ENCODE measurements around the gene BRME1.

DNA sequence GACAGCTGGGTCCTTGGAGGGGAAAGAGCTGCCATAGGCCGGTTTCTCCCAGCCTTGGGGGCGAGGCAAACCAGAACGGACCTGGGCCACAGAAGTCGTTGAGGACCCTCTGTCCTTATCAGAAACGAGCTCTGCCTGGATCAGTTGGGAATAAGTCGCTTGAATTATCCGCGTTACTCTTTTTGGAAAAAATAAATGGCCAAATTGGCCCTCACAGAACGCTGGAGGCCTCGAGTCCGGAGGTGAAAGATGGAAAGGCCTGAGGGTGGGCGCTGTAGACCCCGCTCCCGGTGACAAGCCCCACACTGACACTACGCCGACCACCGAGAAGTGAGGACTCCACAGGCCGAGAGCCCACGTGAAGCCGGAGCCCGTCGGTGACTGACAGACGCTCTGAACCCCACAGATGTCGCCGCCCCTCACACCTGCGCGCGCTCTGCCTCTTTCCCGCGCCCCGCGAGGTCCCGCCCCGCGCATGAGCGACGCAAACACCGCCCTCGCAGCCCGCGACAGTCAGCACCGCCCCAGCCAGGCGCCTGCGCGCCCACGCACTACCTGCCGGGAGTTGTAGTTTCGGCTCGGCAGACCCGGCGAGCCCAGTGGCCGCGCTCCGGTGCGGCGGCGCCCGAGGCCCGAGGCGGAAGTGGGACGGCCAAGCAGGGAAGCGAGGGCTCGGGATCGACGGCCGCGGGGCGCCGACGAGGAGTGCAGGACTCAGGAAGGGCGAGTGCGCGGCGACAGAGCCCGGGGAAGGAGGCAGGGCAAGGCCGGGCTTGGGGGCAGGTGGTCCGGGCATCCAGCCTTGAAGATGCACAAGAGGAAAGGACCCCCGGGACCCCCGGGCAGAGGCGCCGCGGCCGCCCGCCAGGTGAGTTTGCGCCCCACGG lies at the start of gene BRME1, which contains the start of gene CC2D1A:
- TF ChIP-seq ZSCAN23 (tag by site-specific recombination; IDR thresholded peaks at IDR 0.05) (no peak), REST (tag by site-specific recombination; IDR thresholded peaks at IDR 0.05) (no peak), ZNF449 (tag by site-specific recombination; IDR thresholded peaks at IDR 0.05) (peak; percentile 66), ZBTB17 (tag by site-specific recombination; IDR thresholded peaks at IDR 0.05) (peak; percentile 93), ZNF214 (tag by site-specific recombination; IDR thresholded peaks at IDR 0.05; ENCODE audit: borderline replicate concordance) (no peak), ZNF24 (tag by site-specific recombination; IDR thresholded peaks at IDR 0.05) (peak; percentile 69; the same call in 1 of the 2 replicates)

All from HEK293 (cell line).